ENCODE measurements around the gene OR2G3. TPM values are rescaled to one million over a fixed set of nuclear protein-coding genes. Genes with fewer than 3 reads are reported as not detected.

Gene OR2G3
- total RNA-seq, 2 donors from 2014 or later, result not detected

- Histone ChIP-seq H3K27me3 (no peaks in the 10 kb centered on the region), H3K27ac (no peak overlapping the region), H3K9ac (ENCODE audit: low read depth in 2 of 2, low read length in 2 of 2) (no peak overlapping the region), H3K36me3 (no peaks in the 10 kb centered on the region), H3K9me3 (no peaks in the 10 kb centered on the region), H3K4me3 (no peak overlapping the region), H3K4me1 (no peaks in the 10 kb centered on the region)
- no peak for DNase-seq
- no peak for TF ChIP-seq CTCF (IDR thresholded peaks at IDR 0.05)
- intact Hi-C loops (cut with DNase I), result no loop called here
Measured at GRCh38 chr1:247614625-247615024, 9.2 kb downstream of the OR2G3 start.

GRCh38 chr1:247627951-247628350 is 22.6 kb downstream of the OR2G3 start:
- Histone ChIP-seq H3K9me3 (no peaks in the 10 kb centered on the region), H3K36me3 (no peaks in the 10 kb centered on the region), H3K9ac (ENCODE audit: low read depth in 2 of 2, low read length in 2 of 2) (no peak overlapping the region), H3K4me3 (no peak overlapping the region), H3K27ac (no peak overlapping the region), H3K4me1 (no peaks in the 10 kb centered on the region), H3K27me3 (no peaks in the 10 kb centered on the region)
- no peak for DNase-seq
- no peak for TF ChIP-seq CTCF (IDR thresholded peaks at IDR 0.05)
- intact Hi-C loops (cut with DNase I), result no loop called here

- no peaks in the 10 kb centered on the region for H3K27me3 ChIP-seq
- no peaks in the 10 kb centered on the region for H3K4me1 ChIP-seq
- no peaks in the 10 kb centered on the region for H3K9me3 ChIP-seq
- H3K4me3 ChIP-seq, result no peak overlapping the region
- H3K27ac ChIP-seq, result no peak overlapping the region
- no peaks in the 10 kb centered on the region for H3K36me3 ChIP-seq
- no peak overlapping the region for H3K9ac ChIP-seq (ENCODE audit: low read depth in 2 of 2, low read length in 2 of 2)
- DNase-seq, result no peak
- intact Hi-C loops (cut with DNase I), result no loop called here
- TF ChIP-seq CTCF (IDR thresholded peaks at IDR 0.05), result no peak
Measured at GRCh38 chr1:247638011-247638410, 32.6 kb downstream of the OR2G3 start.

- Histone ChIP-seq H3K36me3 (no peaks in the 10 kb centered on the region), H3K27ac (peak overlapping the region; percentile 20), H3K9ac (ENCODE audit: low read depth in 2 of 2, low read length in 2 of 2) (peak overlapping the region in 1 of 2 donors; percentile 14), H3K4me1 (no peaks in the 10 kb centered on the region), H3K4me3 (no peak overlapping the region), H3K9me3 (no peaks in the 10 kb centered on the region), H3K27me3 (no peaks in the 10 kb centered on the region)
- no peak for TF ChIP-seq CTCF (IDR thresholded peaks at IDR 0.05)
- DNase-seq, result peak; percentile 81
- intact Hi-C loops (cut with DNase I), result no loop called here
Measured at GRCh38 chr1:247638781-247639180, 33.4 kb downstream of the OR2G3 start.

GRCh38 chr1:247639381-247639981 is 34.1 kb downstream of the OR2G3 start:
- DNase-seq, result peak; percentile 89
- no peak for TF ChIP-seq CTCF (IDR thresholded peaks at IDR 0.05)
- H3K9ac ChIP-seq (ENCODE audit: low read depth in 2 of 2, low read length in 2 of 2), result peak overlapping the region in 1 of 2 donors; percentile 46
- H3K27me3 ChIP-seq, result no peaks in the 10 kb centered on the region
- H3K36me3 ChIP-seq, result no peaks in the 10 kb centered on the region
- peak overlapping the region; percentile 28 for H3K4me3 ChIP-seq
- H3K4me1 ChIP-seq, result no peaks in the 10 kb centered on the region
- H3K9me3 ChIP-seq, result no peaks in the 10 kb centered on the region
- intact Hi-C loops (cut with DNase I), result no loop called here
- peak overlapping the region; percentile 20 for H3K27ac ChIP-seq
